HG03442 (cell line): ENCODE measurements around the gene MRPS5.
"Not testable (repeated sequence)": the region's sequence is repeated elsewhere in the genome, so short reads cannot be mapped to it uniquely, and the experiment has no call there.

Experiments
- ATAC-seq: cut with Tn5 transposase; IDR thresholded peaks from one replicate; pipeline ENCODE4 v1.9.1; 2021; ENCODE audit warnings: mild to moderate bottlenecking, moderate library complexity; ENCODE audit not compliant: unreplicated experiment

The MRPS5 gene

DNA sequence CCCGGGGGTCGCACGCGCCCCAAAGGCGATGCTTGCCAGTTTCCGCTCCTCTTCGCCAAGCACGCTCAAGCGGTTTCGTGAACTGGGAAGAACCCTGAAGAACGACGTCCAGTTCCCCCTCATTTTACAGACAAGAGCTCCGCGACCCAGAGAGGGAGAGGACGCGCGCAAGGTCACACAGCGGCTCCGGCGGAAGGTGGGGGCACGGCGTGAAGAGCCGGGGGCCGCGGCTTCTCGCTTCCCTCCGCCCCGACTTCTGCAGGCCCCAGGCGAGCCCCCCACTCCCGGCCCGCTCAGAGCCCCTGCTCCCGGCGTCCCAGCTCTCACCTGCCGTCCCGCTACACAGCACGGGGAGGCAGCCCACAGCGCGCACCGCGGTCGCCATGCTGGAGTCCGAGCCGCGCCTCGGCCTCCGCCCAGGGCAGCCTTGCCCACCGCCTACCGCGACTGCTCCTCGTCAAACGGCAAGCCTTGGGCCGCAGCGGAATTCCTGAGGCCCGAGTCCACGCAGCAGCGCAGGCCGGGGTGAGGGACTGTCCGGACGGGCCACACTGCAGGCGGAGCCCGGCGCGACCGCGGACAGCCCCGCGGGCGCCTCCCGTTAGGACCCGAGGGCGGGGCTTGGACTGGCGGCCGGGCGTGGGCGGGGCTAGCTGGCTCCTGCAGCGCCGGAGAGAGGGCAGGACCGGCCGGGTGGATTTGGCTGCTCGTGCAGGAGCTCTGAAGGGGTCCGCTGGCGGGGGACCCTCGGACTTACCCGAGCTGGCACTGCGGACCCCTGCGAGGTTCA lies at the start of gene MRPS5:
Gene MRPS5 (minus strand): TSS at position 402 of the 790 bp plus-strand sequence. CDS start 17 bp downstream, at position 385.
- ATAC-seq = peak; percentile 91

DNA sequence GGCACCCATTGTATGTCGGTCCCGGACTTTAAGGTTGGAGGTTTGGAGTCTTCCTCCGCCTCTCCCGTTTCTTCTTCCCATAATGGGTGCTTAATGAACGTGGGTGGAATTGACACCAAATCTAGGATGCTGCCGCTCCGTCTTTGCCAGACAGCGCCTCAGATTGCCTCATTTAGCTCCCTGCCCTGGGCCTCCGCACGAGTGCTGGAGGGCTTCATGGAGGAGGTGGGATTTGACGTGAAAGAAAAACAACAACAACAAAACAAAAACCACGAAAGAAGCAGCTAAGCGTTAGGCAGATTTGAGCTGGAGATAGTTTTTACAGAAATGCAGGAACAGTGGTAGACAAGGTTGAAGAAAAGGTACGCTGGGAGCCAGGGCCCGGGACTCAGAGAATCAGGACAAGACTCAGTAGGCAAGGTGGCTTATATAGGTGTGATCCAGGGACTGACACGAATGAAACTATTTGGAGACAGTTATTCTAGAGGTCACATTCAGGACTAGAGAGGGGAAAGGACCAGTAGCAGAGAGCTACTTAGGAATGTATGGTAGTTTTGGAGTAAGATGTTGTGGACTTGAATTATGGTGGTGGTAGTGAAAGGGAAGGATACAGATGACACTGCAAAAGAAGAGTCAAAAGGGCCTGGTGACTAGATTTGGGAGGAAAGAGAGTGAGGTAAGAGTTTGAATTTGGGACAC lies 44.6 kb upstream of the MRPS5 start:
- no peak for ATAC-seq

DNA sequence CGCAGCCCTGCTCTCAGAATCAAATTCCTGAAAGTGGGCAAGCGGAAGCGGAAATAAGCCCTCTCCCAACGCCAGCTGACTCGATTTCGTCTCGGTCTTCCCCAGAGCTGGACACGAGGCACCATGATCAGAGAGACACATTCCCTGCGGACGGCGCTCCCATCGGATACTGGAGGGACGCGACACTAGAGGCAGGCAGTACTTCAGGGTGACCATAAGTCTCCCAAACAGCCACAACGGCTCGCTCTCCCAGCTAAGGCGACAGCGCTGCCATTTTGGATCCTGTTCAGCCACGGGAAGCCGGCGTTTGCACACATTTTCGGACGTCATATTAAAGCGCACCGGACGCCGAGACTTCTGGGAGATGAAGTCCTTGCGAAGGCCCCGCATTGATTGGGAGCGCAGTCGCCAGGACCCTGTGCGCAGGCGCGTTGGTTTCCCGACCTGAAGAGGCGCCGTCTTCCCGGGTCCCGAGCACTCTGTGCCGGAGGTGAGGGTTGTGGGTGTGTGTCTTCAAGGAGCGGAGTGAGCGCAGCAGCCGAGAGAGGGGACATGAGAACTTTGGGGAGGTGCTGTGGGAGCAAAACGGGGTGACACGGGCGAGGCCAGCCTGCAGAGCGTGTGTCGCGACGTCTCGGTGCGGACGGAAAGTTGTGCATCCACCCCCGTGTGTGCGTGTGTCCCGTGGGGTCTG lies 43.9 kb upstream of the MRPS5 start, which contains the start of gene ZNF2:
Gene ZNF2 (plus strand): TSS at position 439 of the 694 bp plus-strand sequence. CDS start 10,418 bp downstream, outside the sequence.
- peak; percentile 90 for ATAC-seq

DNA sequence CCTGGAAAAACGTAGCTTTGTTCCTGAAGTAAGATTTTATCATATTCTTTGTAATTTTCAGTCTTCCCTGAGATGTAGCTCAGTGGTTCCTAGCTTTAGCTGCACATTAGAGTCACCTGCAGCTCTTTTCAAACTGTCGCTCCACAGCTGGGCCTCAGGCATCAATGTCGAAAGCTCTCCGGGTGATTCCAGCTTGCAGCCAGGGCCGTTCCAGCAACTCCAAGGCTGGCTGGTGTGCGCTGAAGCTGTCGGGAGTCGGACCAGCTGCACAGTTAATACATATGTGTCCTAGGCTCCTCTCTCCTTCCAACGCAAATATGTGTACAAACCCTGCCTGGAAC lies 43.4 kb upstream of the MRPS5 start:
- ATAC-seq = peak; percentile 8

DNA sequence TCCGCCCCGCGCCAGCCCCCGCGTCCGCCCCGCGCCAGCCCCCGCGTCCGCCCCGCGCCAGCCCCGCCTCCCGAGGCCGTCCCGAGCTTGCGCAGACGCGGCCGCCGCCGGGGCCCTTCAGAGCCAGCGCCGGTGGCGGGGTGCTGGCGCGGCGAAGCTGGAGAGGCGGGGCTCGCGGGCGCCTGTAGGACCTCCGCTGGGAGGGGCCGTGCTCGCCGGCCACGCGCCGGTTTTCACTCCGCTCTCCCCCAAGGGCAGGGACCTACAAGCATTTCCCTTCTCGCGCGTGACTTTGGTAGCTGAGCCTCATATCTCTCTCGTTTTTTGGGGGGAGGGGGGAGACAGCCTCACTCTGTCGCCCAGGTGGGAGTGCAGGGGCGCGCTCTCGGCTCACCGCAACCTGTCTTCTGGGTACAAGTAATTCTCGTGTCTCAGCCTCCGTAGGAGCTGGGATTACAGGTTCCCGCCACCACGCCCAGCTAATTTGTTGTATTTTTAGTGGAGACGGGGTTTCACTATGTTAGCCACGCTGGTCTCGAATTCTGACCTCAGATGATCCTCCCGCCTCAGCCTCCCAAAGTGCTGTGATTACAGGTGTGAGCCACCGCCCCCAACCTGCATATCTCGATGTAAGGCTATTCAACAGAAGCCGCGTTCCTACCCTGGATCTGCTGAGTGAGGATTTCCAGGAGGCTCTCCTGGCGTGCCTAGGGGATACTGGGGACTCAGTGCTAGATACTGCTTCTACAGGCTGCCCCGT lies 38.3 kb upstream of the MRPS5 start, which contains the start of gene ZNF514:
Gene ZNF514 (minus strand): TSS at position 159 of the 760 bp plus-strand sequence. CDS start 6,595 bp downstream, outside the sequence.
- peak; percentile 87 for ATAC-seq

DNA sequence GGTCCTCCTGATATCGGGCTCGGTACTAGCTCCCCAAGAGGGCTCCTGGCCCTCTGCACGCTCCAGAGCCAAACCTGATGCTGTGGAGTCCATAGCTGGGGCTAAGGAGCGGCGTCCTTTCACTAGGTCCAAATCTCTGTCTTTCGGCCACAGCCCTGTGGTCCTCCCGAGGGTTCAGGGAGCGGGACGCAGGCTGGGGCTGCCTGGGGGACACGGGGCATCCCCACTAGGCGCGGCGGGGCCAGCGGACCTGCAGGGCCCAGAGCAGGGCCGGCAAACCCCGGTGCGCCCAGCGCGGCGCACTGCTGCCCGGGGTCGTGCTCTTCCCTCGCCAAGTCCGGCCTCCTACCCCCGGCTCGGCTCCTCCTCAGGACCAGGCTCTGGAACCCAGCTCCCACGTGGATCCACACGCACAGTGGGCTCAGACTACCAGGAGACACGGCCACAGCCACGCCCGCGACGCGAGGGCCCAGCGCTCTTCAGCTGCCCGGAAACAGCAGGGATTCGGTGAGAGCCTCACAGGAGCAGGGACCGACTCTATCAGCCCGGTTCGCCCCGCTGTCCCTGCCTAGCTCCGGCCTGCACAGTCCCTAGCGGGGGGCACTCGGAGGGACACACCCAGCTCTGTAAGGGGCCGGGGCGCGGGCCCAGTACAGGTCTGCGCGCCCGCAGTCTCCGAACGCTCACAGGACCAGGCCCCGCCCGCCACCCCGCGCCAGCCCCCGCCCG lies 37.4 kb upstream of the MRPS5 start:
- peak; percentile 49 for ATAC-seq

DNA sequence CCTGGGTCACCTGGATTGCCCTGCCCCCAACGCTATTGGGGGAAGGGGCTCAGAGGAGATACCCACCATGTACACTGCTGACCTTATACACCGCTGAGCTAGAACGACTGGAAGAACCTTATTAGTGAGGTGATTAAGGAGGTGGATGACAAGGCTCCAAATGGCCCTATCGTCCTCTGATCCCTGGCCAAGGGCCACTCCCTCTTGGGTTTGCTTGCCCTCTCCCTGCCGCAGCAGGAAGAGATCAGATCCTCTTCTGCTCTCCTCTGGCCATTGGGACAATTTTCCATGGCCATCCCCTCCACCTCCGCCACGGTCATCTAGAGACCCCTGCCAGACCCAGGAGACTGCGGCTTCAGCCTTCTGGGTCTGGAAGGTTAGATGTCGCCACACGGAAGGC lies 36.8 kb upstream of the MRPS5 start:
- no peak for ATAC-seq

DNA sequence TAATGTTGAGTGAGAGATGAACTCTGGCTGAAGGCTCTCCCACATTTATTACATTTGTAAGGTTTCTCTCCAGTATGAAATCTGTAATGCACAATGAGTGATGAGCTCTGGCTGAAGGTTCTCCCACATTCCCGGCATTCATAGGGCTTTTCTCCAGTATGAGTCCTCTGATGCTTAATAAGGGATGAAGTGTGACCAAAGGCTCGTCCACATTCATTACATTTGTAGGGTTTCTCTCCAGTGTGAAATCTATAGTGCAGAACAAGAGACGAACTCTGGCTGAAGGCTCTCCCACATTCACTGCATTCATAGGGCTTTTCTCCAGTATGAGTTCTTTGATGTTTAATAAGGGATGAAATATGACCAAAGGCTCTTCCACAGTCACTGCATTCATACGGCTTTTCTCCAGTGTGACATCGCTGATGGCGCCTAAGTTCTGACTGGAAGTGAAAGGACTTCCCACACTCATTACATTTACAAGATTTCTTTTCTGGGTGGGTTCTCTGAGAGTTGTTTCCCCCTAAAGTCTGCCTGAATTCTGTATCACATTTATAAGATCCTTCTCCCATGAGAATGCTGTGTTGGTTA lies 27.9 kb upstream of the MRPS5 start:
- ATAC-seq = no peak

DNA sequence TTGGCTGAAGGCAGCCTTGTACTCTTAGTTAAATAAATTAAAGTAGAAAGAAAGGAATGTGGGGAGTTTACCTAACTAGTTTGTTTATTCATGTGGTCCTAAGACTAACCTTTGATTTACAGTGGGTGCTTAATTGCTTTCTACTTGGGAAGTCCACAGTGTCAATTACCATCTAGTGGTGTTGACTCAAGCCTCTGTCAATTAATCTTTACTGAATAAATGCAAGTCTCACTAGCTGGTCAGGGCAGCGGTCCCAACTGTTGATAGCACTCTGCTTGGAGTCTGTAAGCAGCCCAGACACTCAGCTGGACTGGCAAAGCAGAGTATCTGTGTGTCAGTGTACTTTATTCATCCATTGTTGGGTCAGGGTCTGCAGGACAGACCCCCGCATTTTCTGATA lies 22.2 kb upstream of the MRPS5 start:
- ATAC-seq = no peak

DNA sequence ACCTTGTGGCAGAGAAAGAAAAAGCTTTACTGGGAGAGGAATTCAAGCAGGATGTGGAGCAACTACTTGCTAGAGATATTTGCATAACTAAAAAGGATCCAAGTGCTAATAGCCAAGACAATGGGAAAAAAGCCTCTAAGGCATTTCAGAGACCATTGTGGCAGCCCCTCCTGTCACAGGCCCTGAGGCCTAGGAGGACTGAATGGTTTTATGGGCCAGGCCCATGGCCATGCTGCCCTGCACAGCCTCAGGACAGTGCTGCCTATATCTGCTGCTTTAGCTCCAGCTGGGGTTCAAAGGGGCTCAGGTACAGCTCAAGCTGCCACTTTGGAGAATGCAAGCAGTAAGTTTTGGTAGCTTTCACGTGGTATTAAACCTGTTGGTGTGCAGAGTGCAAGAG lies 17.1 kb upstream of the MRPS5 start:
- no peak for ATAC-seq

DNA sequence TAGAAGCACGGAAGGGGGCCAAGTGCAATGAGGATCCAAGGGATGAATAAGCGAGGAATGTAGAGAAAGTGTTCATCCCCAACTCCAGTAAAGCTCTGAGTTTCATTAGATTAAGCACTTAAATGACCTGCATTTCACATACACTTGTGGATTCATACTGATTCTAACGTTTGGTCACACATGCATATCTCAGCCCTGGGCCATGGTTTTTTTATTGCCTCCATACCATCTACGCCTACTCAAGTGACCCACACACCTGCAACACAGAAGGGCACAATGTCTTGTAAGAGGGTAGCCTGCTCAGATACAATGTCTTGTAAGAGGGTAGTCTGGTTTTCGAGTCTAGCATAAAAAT lies 566 bp upstream of the MRPS5 start:
- peak; percentile 4 for ATAC-seq

DNA sequence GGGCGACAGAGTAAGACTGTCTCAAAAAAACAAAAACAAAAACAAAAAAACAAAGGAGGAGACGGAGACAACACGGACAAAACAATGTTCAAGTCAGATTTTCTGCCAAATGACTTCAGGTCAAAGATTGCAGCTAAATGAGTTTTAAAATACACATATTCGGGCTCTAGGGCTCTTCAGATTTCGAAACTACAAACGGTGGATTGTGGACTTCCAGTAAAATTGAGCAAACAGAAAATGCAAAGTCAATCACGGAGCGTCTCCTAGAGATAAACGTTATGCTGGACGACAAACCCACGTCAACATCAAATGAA lies 558 bp downstream of the MRPS5 start:
- peak; percentile 2 for ATAC-seq

DNA sequence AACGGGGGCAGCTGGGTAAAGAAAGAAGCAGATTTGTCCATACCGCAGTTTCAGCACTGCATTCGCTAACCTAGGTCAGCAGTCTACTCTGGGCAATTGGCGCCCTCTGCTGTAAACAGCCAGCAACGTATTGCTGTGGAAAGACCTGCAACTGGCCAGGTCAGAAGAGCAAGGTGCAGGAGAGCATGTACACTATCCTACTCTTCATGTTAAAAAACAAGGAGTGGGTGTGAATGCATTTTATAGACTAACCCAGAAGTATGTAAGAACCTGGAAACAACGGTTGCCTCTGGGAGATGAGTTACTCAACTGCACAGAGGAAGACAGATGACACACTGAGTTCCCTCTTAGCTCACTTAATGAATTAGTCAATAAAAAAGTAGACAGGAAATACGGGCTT lies 6.2 kb downstream of the MRPS5 start:
- ATAC-seq = peak; percentile 93

DNA sequence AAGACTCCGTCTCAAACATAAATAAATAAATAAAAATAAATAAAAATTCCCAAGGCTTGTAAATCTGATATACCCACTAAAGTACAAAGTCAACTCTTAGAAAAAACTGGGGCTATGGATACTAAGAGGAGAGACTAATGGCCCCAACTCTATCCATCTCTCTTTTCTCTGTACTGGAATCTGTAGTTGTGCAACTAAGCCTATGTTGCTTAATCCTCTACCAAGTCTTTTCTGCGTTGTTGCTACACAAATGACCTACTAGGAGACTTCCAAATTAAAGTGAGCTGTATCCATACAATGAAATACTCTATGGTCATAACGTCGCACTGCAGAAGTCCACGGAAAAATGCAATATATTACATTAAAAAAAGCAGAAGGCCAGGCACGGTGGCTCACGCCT lies 8.1 kb downstream of the MRPS5 start:
- no peak for ATAC-seq

DNA sequence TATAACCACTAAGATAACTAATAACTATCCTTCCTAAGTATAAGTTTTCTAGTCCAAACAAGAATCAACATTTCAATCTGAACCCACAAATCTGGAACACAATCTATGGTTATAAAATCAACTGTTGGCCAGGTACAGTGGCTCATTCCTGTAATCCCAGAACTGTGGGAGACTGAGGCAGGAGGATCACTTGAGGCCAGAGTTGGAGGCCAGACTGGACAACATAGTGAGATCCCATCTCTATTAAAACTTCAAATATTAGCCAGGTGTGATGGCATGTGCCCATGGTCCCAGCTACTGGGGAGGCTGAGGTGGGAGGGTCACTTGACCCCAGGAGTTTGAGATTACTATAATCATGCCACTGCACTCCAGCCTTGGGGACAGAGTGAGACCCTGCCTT lies 11.2 kb downstream of the MRPS5 start:
- ATAC-seq = no peak

DNA sequence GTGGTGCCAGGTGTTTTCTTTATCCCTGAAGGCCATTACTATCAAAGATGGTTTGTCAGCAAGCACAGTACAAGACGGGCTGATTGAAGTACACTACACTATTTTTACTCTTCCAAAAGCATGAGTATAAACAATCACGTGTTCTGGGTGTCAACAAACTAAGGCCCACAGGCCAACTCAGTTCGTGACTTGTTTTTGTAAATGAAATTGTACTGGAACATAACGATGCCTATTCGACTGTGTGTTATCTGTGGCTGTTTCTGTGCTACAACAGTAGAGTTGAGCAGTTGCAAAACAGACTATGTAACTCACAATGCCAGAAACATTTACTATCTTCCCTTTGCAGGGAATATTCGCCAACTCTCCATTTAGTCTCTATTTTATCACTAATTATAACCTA lies 12.3 kb downstream of the MRPS5 start:
- ATAC-seq = no peak

DNA sequence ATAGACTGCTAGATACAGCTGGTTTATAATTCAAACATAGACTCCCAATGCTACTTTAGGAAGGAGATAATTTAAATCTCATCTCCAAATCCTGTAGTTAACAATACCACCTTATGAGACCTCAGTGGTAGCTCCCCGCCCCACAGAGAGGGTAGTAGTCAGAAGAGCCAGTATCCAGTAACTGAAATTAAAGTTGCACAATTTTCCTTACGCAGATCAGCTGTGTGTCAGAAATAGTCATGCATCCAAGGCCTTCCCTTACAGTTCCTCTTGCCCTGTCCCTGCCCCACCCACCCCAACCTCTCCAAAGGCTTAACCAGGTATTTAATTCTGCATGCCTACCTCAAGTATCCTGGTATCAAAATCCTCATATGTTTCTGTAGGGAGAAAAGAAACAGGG lies 15.5 kb downstream of the MRPS5 start:
- no peak for ATAC-seq

DNA sequence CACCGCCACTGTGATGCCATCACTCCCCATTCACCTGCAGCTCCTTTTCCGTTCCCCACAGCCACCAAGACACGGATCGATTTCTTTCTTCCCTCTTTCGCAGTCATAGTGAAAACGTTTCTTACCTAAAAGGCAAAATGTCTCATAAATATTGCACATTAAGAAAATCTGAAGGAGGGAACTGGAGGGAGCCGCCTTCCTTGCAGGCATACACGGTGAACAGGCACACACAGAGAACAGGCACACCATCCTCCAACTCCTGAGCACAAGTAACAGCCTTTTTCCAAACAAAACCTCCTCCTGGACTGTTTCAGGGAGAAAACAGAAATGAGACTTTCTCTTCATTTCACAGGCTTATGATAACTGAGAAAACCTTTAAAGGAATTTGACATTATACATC lies 17.0 kb downstream of the MRPS5 start:
- ATAC-seq = no peak

DNA sequence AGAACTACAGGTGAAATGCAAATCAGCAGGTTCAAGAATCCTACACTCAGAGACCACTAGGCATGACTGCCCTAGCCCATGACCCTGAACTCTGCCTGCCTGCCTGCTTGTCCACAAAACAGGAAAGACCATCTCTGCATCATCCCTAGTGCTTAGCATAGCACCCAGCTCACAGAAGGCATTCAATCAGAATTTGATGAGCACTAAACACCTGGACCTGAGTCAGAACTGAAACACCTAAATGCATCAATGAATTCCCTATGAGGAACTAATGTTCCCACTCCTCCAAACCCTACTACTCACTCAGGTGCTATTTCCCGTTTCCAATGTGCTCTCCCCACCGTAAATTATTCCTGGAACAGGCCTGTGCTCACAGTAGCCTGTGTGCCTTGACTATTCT lies 21.7 kb downstream of the MRPS5 start:
- ATAC-seq = no peak

DNA sequence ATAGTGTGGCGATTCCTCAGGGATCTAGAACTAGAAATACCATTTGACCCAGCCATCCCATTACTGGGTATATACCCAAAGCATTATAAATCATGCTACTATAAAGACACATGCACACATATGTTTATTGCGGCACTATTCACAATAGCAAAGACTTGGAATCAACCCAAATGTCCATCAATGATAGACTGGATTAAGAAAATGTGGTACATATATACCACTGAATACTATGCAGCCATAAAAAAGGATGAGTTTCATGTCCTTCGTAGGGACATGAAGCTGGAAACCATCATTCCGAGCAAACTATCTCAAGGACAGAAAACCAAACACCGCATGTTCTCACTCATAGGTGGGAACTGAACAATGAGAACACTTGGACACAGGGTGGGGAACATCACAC lies 23.3 kb downstream of the MRPS5 start:
- not testable (repeated sequence) for ATAC-seq
